ENCODE measurements around the gene NUP107.

The NUP107 gene

DNA sequence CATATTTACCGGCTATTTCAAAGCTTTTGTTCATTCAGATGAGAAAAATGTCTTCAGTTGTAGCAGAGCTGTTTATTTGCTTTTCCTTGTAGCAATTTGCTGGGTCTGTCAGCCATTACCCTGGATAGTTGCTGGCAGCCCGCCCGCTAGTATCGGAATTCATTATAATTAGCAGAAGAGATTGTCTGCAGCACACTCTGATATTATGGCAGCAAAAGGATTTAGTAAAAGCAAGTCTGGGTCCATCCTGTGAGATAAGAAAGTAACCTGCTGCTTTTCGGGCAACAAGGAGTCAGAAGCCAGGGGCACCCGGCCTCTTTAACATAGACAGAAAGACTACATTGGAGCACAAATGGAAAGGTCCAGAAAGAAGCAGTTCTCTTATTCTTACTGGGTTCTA is 53.1 kb downstream of the NUP107 start:
- DNase-seq (ENCODE audit: low read depth in 2 of 2, low spot score in 1 of 2), result no peak

DNA sequence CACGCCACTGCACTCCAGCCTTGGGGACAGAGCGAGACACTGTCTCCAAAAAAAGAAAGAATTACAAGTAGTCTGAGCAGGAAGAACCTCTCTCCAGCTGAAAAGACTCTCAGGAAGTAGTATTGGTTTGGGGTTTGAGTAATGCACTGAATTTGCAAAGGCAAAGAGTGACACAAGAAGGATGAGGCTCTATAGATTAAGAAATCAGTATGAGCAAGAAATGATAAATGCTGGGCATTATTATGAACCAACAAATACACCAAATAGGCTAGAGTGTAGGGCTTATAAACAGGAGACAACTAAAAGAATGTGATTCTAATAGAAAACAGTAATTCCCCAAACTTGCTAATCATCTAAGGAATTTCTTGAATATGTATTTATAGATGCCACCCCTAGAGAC is 56.6 kb downstream of the NUP107 start:
- no peak for DNase-seq (ENCODE audit: low read depth in 2 of 2, low spot score in 1 of 2)

DNA sequence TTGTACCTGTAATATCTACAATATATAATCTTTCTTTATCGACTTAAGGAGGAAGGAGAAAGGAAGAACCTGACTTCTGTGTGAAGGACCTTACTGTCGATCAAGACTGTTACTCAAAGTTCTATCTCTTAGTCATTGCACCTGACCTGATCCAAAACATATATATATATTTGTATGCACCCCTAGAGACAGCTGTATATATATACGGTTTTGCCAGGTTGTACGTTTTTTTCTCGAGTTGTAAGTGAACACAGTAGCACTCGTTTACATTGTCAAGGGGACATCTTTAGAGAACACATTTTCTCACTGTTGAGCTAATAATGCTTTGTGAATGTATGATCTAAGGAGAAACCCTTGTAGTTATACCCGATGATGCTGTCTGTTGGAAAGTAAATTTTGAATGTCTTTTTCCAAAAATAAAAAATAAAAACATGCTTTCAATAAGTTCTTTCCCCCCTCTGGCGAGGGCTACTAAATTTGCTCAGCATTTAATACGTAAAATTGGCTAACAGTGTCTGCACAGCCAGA is 58.7 kb downstream of the NUP107 start:
- no peak for DNase-seq (ENCODE audit: low read depth in 2 of 2, low spot score in 1 of 2)

DNA sequence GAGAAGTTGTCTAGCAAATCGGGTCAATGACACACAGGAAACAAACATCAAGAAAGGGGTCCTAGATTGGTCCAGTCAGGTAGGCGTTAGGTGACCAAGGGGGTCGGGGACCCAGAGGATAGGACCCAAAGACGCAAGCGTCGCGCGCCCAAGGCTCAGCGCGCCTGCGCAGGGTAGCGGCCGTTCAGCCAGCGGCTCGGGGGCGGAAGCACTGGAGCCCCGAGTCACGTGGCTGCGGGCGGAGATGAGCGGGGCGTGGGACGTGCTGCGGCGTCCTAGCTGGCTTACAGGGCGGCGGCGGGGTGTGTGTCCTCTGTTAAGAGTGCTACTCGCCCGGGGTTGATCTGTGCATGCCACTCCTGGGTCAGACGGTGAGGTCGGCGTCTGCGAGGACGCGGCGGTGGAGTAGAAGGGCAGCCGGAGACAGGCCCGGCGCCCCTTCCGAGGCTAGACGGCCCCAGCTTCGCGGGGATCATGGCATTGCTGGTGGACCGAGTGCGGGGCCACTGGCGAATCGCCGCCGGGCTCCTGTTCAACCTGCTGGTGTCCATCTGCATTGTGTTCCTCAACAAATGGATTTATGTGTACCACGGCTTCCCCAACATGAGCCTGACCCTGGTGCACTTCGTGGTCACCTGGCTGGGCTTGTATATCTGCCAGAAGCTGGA is 59.3 kb downstream of the NUP107 start, which contains the start of gene SLC35E3:
Gene SLC35E3, plus strand, starts transcription at position 273 of the 668 bp plus-strand sequence. Its CDS starts 202 bp downstream, at position 475.
- peak; percentile 75 to 82 for DNase-seq (ENCODE audit: low read depth in 2 of 2, low spot score in 1 of 2)

DNA sequence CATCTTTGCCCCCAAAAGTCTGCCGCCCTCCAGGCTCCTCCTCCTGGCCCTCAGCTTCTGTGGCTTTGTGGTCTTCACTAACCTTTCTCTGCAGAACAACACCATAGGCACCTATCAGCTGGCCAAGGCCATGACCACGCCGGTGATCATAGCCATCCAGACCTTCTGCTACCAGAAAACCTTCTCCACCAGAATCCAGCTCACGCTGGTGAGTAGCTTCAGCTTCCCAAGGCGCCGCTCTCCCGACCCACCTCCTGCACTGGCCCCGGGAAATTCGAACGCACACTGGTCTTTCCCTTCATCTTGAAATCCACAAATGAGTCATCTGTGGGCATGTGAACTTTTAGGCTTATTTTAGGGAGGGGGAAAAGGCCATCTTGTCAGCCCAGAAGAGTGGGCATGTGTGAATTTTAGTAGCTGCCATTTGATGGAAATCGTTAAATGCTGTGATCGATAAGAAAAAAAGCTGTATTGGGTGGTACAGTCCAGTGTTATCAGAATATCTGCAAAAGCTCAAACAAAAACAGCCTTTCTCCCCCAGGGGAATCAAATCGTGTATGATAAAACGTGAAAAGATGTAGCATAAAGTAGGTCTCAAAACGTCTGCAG is 59.9 kb downstream of the NUP107 start:
- DNase-seq (ENCODE audit: low read depth in 2 of 2, low spot score in 1 of 2), result no peak

DNA sequence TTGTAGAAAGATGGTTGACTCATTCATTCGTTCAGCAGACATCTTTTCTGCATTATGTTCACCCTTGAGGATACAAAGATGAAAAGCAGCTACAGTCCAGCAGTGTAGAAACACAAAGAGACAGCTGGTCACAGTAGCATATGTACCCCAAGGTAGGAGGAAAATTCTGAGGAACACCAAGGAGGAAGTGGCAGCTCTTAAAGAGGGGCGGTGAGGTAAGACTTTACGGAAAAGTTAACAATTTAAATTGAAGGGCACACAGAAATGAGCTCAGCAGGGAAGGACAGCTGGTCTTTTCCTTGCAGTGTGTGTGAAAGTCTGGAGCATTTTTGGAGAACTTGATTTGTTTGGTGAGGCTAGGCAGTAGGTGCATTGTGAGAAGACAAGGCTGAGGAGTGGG is 62.7 kb downstream of the NUP107 start:
- DNase-seq (ENCODE audit: low read depth in 2 of 2, low spot score in 1 of 2), result no peak

DNA sequence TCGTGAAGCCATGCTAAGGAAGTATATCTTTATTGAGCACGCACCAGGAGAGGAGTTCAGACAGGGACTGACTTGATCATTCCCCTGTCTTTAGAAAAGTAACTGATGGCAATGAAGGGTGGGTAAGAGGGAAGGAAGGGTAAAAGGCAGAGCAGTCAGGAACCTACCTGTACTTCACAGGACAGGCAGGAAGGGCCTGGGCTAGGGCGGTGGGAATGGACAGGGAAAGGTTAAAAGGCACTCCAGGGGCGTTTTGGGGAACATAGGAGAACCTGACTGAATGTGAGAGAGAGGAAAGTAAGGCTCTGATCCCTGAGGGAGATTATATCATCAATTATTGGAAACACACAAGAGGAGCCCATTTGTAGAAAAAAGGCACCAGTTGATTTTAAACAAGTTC is 63.1 kb downstream of the NUP107 start:
- DNase-seq (ENCODE audit: low read depth in 2 of 2, low spot score in 1 of 2), result no peak

DNA sequence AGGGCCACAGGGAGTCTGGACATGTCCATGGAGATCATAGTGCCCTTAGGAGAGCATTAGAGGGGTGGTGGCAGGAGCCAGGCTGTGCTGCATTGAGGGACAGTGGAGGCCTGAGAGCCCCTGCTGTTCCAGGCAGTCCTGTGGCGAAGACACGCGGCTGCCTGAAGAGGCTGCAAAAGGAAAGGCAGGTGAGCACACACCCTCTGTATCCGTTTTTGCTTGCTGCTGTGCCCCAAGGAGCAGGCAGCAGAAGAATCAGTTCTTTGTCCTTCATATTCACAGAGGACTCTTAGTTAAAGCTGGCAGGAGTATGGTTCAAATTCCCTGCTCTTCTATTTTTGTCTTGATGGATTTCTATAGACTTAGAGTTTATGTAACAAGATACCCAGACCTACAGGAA is 63.7 kb downstream of the NUP107 start:
- no peak for DNase-seq (ENCODE audit: low read depth in 2 of 2, low spot score in 1 of 2)

DNA sequence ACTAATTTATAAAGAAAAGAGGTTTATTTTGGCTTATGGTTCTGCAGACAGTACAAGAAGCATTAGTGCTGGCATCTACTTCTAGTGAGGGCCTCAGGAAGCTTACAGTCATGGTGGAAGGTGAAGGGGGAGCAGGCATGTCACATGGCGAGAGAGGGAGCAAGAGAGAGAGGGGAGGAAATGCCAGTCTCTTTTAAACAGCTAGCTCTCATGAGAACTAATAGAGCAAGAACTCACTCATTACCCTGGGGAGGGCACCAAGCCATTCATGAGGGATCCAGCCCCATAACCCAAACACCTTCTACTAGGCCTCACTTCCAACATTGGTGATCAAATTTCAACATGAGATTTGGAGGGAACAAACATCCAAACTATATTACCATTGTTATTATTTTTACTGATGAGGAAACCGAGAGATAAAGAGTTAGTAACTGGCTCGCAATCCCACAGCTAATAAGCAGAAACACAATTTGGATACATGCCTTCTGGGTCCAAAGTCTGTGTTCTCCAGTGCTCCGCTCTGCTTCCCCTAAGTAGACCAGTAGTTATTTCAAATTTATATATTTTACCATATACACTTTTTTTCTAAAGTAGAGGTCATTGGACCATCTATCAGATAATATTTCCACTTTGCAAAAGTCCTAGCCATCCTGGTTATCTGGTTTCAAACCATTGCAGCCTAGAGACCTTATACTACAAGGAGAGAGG is 68.9 kb downstream of the NUP107 start:
- DNase-seq (ENCODE audit: low read depth in 2 of 2, low spot score in 1 of 2), result no peak

DNA sequence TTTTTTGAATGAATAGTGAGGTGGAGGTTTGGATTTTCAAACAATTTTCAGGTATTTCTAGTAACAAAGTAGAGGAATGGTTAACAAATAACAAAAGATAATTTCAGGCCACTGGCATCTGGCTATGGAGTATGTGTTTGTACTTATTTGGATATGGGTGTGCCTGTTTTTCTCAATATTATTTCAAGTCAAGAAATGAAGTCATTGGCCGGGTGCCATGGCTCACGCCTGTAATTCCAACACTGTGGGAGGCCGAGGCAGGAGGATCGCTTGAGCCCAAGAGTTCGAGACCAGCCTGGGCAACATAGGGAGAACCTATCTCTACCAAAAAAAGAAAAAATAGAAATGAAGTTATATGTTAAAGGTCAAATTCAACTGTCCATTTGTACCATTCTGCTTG is 73.1 kb downstream of the NUP107 start:
- DNase-seq (ENCODE audit: low read depth in 2 of 2, low spot score in 1 of 2), result no peak

DNA sequence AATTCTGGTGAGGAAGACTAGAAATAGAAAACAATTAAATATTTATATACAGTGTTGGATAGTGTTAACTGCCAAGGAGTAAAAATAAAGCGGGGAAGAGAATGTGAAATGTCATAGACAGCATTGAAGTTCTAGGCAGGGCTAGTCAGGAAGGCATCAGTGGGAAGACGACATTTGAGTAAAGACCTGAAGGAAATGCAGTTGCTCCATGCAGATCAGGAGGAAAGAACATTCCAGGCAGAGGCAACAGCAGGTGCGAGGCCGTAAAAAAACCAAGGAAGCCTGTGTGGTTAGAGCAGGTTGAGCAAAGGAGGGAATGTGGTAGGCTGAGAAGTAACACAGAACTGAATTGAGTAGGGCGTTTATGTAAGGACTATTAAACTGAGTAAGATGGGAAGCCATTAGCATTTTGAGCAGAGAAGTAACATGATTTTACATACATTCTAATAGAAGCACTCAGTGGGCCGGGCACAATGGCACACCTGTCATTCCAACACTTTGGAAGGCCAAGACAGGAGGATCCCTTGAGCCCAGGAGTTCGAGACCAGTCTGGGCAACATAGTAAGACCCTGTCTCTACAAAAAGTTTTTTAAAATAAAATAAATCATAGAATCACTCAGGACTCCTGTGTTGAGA is 74.1 kb downstream of the NUP107 start:
- no peak for DNase-seq (ENCODE audit: low read depth in 2 of 2, low spot score in 1 of 2)

DNA sequence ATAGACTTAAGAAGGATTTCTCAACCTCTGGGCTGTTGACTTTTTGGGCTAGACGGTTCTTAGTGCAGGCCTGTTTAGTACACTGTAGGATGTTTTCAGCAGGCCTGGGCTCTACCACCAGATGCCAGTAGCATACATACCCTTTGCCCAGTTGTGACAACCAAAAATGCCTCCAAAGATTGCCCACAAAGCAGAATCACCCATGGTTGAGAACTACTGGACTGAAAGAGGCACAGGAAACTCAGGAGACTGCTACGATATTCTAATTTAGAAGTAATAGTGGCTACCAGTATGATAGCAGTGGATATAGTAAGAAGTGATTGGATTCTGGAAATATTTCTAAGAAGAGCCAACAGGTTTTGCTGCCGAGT is 74.6 kb downstream of the NUP107 start:
- DNase-seq (ENCODE audit: low read depth in 2 of 2, low spot score in 1 of 2), result no peak

DNA sequence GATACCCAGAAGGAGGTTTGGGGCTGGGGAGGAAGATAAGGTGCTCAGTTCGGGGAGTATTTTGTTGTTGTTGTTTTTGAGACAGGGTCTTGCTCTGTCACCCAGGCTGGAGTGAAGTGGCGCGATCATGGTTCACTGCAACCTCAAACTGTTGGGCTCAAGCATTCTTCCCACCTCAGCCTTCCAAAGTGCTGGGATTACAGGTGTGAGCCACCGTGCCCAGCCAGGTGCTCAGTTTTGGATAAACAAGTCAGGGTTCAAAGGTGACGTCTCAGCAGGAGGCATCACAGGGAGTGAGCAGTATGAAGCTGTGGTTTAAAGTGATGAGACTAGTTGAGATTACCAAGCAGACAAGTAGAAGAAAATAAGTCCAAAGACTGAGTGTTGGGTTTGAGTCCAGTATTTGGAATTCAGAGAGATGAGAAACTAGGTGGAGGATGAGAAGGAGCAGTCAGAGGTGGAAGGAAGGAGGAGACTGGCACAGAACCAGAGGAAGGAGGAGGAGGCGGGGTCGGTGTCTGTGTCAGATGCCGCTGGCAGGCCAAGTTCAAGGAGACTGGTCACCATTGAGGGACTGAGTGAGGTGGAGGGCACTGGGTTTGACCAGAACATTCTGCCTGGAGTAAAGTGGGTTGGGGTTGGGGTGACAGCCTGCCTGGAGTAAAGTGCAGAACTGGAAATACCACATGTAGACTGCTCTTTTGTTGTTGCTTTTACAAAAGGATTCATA is 75.3 kb downstream of the NUP107 start:
- no peak for DNase-seq (ENCODE audit: low read depth in 2 of 2, low spot score in 1 of 2)

DNA sequence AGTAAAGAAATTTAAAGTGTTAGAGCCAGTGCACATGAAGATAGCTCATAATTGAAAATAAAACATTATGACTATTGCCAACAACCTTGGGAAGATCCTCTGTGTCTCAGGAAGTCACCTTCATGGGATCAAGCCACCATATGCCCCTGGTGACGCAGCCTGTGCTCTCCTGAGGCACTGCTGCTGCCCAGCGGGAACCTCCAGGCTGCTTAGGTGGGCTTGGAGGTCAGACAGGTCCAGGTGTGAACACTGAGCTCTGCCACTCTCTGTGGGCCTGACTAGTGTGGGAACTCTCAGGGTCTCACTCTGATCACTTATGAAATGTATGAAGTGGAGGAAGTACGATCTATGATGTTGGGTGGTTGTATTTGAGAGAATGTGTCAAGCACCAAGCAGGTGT is 75.9 kb downstream of the NUP107 start:
- DNase-seq (ENCODE audit: low read depth in 2 of 2, low spot score in 1 of 2), result no peak

DNA sequence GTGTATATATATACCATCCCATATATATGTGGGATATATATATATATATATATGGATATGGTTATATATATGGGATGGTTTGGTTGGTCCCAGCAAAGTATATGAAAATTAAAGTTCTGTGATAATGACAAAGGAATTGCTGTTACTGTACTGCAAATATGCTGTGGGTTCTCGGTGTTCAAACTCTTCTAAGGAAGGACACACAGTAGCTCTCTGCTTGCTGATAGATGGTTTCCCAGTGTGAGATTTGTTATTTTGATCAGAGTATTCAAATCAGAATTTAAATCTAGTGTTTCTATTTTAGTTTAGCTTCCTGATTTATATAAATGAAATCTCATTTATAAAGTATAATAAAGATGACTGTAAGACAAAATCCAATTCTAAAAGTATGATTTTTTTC is 78.9 kb downstream of the NUP107 start:
- DNase-seq (ENCODE audit: low read depth in 2 of 2, low spot score in 1 of 2), result no peak

DNA sequence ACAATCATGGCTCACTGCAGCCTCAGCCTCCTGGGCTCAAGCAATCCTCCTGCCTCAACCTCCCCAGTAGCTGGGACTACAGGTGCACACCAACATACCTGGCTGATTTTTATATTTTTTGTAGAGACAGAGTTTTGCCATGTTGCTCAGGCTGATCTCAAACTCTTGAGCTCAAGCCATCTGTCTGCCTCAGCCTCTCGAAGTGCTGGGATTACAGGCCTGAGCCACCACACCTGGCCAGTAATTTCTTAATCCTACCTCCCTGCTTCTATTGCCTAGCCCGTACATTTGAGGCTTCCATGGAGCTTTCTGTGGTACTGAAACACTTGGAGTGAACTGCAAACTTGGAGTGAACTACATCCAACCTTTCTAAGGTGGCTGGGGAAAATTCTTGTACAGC is 79.9 kb downstream of the NUP107 start:
- no peak for DNase-seq (ENCODE audit: low read depth in 2 of 2, low spot score in 1 of 2)

DNA sequence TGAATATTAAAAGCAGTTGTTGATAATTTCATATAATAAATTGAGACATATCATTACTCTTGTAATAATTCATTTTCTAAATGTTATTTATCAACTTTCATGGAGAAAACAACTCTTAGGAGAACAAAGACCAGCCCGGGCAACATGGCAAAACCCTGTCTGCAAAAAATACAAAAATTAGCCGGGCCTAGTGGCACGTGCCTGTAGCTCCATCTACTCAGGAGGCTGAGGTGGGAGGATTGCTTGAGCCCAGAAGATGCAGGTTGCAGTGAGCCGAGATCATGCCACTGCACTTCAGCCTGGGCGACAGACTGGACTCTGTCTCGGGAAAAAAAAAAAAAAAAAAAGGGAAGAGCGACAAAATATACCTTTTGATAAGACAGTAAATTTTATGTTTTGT is 80.4 kb downstream of the NUP107 start:
- DNase-seq (ENCODE audit: low read depth in 2 of 2, low spot score in 1 of 2), result no peak

DNA sequence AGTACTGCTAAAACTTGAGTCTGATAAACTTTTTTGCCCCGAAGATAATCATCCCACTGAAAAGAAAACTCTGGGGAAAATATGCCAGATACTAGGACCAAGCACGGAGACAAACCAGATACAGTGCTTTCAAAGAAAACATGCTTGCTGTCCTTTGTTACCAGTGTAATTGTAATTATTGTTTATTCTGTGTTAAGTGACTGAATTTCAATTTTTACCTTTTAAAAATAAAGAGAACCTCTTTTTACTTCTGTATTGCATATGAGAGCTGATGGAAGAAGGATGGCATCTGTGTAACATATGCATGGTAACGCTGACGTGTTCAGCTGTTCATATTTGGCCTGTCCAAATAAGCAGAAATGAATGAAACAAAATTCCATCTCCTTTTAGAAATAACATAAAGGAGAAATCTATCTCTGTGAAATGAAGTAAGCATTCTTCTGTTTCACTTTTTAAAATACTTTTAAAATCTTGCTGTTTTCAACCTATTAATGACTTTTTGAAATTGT is 81.7 kb downstream of the NUP107 start:
- DNase-seq (ENCODE audit: low read depth in 2 of 2, low spot score in 1 of 2), result no peak

DNA sequence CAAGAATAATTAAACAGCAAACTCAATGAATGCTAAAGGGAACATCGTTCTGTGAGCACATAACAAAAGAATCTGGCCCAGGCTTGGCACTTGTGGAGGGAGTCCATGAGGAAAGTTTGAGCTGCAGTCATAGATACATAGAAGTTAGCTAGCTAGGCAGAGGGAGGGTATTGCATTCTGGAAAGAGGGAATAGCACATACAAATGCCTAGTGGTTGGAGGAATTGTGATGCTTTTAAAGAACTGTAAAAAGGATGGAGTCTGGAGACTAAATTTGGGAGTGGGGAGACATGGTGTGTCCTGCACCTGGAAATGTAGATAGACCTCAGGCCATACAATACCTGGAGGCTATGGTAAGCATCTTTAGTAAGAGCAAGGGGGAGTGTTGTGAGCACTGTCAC is 83.2 kb downstream of the NUP107 start:
- DNase-seq (ENCODE audit: low read depth in 2 of 2, low spot score in 1 of 2), result no peak

DNA sequence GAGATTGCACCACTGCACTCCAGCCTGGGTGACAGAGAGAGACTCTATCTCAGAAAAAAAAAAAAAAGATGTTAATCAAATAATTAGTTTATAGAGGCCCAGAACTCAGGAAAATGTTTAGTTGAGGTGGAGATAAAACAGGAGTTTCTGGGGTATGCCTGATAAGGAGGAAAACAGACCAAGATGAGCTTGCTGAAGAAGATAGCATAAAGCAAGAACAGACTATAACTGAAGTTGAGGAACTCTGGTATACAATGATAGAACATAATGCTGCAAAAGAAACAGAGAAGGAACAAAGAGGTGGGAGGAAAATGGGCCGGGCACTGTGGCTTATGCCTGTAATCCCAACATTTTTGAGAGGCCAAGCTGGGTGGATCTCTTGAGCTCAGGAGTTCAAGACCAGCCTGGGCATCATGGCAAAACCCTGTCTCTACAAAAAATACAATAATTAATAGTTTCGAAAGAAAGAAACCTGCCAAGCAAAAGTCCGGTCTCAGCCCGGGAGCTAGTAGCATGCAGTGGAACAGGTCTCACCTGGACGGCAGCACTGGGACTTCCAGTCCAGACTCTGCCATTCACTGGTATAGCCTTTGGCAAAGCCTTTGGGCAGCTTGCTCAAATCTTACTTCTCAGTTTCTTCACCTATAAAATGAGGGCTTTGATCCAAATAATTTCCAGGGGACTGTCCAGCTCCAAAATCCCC is 84.6 kb downstream of the NUP107 start:
- DNase-seq (ENCODE audit: low read depth in 2 of 2, low spot score in 1 of 2), result no peak
